Esophagus muscularis mucosa (tissue), 4 donors: Measurements from ENCODE around the gene TACR2. TPM values are rescaled to one million over a fixed set of nuclear protein-coding genes. Genes with fewer than 3 reads are reported as not detected.

ENCODE experiments used
- DNase-seq: peaks from one replicate; pipeline ENCODE4 v3.0.0-alpha.2; 2017; ENCODE audit errors: extremely low spot score
- H3K27ac ChIP-seq, 4 donors: fragments of 200-600 bp; sonication (generic); replicated peaks in 1 of 4; 1 replicate in 3 of 4; 2 replicates in 1 of 4; pipeline ENCODE4 v1.5.1; 2016 to 2019; ENCODE audit warnings: mild to moderate bottlenecking in 1 of 4
- H3K27me3 ChIP-seq, 4 donors: fragments of 200-600 bp; sonication (generic); one replicate each; pipeline versions ENCODE4 v1.5.1 to v1.6.0; 2016 to 2019
- H3K36me3 ChIP-seq, 4 donors: fragments of 200-600 bp; sonication (generic); one replicate each; pipeline ENCODE4 v1.5.1; 2016 to 2019
- H3K4me1 ChIP-seq, 4 donors: fragments of 200-600 bp; sonication (generic); one replicate each; pipeline ENCODE4 v1.5.1; 2016 to 2019
- H3K4me3 ChIP-seq, 4 donors: fragments of 200-600 bp; sonication (generic); 1 replicate in 2 of 4; 2 replicates in 2 of 4; pipeline ENCODE4 v1.5.1; 2016 to 2019; ENCODE audit warnings: mild to moderate bottlenecking in 4 of 4, moderate library complexity in 1 of 4
- H3K9me3 ChIP-seq, 4 donors: fragments of 200-600 bp; sonication (generic); 1 replicate in 3 of 4; 2 replicates in 1 of 4; pipeline ENCODE4 v1.5.1; 2016 to 2019
- CTCF ChIP-seq, 3 experiments: fragments of 200-600 bp in 2 of 3; fragments of 450-650 bp in 1 of 3; sonication (generic) in 2 of 3; IDR thresholded peaks; one replicate each; pipeline ENCODE4 v1.5.1; 2017 to 2019; ENCODE audit warnings: antibody characterized with exemption in 3 of 3, mild to moderate bottlenecking in 2 of 3, moderate library complexity in 1 of 3
- EP300 ChIP-seq: sonication (generic); formaldehyde crosslinking; IDR thresholded peaks from one replicate; pipeline ENCODE4 v1.6.1; 2017; ENCODE audit warnings: antibody characterized with exemption
- POLR2A ChIP-seq: fragments of 450-650 bp; IDR thresholded peaks from one replicate; pipeline ENCODE4 v1.6.1; 2017; ENCODE audit warnings: antibody characterized with exemption, moderate library complexity, mild to moderate bottlenecking, low read depth
- POLR2AphosphoS5 ChIP-seq, 2 donors: sonication (generic); formaldehyde crosslinking; IDR thresholded peaks; one replicate each; pipeline ENCODE4 v1.6.1; 2017; ENCODE audit warnings: antibody characterized with exemption in 2 of 2
- WGBS: methylation state at CpG from one replicate; pipeline ENCODE4 v1.1.5; 2018; 5-methylcytosine and 5-hydroxymethylcytosine counted together
- intact Hi-C: fragments of 100-400 bp; cut with DNase I; formaldehyde crosslinking; loops from one replicate; pipeline ENCODE4 v1.15.1; 2023
- total RNA-seq, 4 donors: library from RNA; depleted of rRNA; stranded (reverse); fragments of >200 nt; gene quantifications; one replicate each; pipeline versions ENCODE4 v1.1.0 to v1.2.1, GENCODE V29; 2016

TACR2 gene
- total RNA-seq, 4 donors from 2014 or later = 51.4 to 72.6 (median 68.1) TPM

GRCh38 chr10:69353977-69354635, 62.6 kb downstream of the TACR2 start:
- H3K27me3 ChIP-seq = no peaks in the 10 kb centered on the region
- 93% methylated on average over 8 of the region's 8 CpGs for whole genome bisulfite sequencing
- no peaks in the 10 kb centered on the region for H3K9me3 ChIP-seq
- DNase-seq = no peak
- H3K4me3 ChIP-seq = no peak overlapping the region
- intact Hi-C loops = no loop called here
- peaks cover 23 to 45% (median 31%) of the 10 kb centered on the region in 4 donors for H3K4me1 ChIP-seq
- H3K27ac ChIP-seq = no peak overlapping the region
- TF ChIP-seq EP300 (no peak), POLR2AphosphoS5 (IDR thresholded peaks at IDR 0.05) (no peak), CTCF (IDR thresholded peaks at IDR 0.05) (no peak), POLR2A (no peak)
- H3K36me3 ChIP-seq = peaks cover 0 to 7% (median 2%) of the 10 kb centered on the region in 4 donors

Other genes starting within 250 kb of the TACR2 start
- 10 to 100 TPM; 15.4 to 21.9 (median 20.4) TPM for gene SUPV3L1, start 236.7 kb downstream of the TACR2 start, total RNA-seq
- gene HKDC1, start 196.6 kb downstream of the TACR2 start, total RNA-seq = 1 to 10 TPM in 1 of 4 donors, under 1 TPM in 2, not detected in 1; 0.06 to 1.5 (median 0.17) TPM
- 100 to 1,000 TPM; 114 to 188 (median 151) TPM for gene HK1, start 138.4 kb downstream of the TACR2 start, total RNA-seq
- gene TSPAN15, start 34.5 kb upstream of the TACR2 start, total RNA-seq = 10 to 100 TPM; 40.3 to 59.4 (median 53.5) TPM
- under 1 TPM in 1 of 4 donors, not detected in 3; 0.66 TPM for gene NEUROG3, start 156.5 kb upstream of the TACR2 start, total RNA-seq
- gene FAM241B, start 213.3 kb upstream of the TACR2 start, total RNA-seq = 1 to 10 TPM; 2.0 to 9.1 (median 6.5) TPM